Activated CD8-positive, alpha-beta memory T cell treated with anti-CD3 and anti-CD28 coated beads, Interleukin-2, amount 50 U/mL, for 24 hours (primary cell): ENCODE measurements around the gene CRYAA.
"Not testable (repeated sequence)": the region's sequence is repeated elsewhere in the genome, so short reads cannot be mapped to it uniquely, and the experiment has no call there.

Experiments
- DNase-seq: peaks from one replicate; pipeline ENCODE4 v3.0.0-alpha.2; 2020; ENCODE audit errors: extremely low read depth

CRYAA gene

DNA sequence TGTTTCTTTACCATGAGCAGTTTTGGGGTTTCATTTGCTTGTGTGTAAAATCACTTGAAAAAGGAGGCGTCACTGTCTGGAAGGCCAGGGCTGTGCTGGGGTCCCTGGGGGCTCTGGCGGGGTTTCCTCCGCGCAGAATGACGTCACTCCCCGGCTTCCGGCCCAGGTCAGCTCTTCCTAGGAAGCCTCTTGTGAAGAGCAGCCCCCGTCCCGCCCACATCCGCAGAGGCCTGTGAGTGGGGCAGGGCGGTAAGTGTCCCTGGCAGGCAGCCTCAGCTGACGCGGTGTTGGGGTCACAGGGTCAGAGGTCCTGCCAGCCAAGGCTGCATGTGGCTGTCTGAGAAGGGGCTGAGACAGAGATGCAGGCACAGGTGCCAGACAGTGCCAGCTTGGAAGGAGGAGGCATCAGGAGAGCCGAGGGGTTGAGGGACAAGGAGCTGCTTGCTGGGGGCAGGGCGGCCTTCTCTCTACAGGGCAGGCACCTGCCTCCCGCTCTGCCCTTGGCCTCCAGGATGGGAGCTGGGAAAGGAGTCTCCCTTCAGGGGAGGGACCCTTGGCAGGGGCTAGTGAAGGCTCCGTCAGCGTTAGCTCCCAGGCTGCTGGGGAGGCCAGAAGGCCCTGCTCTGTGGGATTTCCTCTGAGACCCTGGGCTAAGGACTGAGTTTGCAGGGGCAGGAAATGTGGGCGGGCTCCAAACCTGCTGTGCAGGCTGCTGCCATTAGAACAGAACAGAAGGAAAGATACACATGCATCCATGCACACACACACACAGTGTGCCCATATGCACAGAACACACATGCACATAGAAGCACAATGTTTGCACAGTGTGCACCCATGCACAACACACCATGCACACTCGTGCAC, 8.5 kb downstream of the CRYAA start:
- not testable (repeated sequence) for DNase-seq

DNA sequence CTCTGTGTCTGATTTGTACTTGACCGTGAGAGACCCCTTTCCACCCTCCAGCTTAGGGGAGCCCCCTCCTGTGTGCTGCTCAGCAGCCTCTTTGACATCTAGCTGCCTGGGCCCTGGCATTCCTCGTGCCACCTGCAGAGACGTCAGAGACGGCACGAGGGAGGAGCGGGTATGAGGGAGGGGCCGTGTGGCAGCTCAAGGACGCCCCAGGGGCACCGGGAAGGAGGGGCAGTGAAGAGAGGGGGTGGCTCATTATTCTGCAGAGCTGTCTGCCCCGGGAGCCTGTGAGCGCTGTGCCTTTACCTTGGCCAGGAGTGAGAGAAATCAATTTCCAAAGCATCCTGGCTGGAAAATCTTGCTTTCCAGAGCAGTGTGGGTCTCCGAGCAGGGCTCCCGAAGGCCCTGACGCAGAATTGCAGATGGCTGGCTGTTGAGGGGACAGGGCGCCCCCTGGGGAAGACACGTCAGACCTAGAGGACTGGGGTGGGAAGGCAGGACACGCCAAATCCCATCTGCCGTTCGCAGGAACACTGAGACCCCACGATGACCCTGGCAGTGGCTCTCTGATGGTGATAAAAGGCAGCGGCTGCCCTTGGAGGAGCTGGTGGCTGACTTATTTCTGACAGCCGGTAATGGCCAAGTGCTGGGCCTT, 9.5 kb downstream of the CRYAA start:
- DNase-seq, result not testable (repeated sequence)

DNA sequence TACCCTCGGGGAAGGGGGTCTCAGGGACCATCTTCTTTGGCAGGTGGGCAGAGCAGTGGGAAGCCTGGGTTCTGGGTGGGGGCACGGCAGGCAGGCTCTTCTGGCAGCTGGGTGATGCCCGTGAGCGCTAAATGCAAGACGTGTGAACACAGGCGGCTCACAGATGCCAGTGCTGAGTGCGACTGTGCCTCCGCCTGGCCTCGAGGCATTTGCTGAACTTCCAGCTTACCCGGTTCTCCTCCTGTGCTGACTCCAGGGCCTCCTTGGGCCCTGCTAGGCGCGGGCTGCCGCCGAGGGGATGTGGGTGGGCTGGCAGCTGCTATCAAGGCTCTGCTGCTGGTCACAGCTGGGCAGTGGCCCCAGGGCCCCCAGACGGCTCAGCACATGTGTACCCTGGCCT, 12.2 kb downstream of the CRYAA start:
- not testable (repeated sequence) for DNase-seq

DNA sequence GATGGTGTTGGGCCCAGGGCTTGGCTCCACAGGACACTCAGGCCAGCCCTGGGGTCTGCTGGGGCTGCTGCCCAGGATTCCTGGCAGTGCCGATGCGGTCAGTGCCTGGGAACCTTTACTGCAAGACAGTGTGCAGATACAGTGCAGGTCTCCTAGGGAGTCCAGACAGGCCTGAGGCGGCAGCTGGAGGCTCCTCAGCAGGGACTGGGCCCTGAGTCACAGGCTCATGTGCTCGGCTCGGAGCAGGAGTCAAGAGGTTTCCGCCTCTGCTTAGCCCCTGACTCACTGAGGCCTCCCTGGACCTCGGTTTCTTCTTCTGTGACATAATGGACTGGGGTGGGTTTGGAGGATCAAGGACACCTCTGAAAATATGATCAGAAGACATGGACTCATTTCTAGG, 18.5 kb downstream of the CRYAA start:
- DNase-seq, result not testable (repeated sequence)

DNA sequence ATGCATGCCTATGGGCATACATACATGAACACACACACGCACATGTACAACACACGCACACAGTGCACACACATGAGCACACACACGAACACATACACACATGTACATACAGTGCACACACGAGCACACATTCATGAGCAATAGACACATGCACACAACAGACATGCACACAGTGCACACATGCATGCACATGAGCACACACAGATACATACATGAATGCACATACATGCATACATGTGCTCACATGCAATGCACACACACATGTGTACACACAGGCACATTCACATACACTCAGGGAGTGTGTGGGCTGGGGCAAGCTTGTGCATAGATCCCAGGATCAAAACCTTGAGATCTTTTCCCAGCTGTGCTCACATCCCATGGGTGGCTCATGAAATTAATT, 18.9 kb downstream of the CRYAA start:
- no peak for DNase-seq

DNA sequence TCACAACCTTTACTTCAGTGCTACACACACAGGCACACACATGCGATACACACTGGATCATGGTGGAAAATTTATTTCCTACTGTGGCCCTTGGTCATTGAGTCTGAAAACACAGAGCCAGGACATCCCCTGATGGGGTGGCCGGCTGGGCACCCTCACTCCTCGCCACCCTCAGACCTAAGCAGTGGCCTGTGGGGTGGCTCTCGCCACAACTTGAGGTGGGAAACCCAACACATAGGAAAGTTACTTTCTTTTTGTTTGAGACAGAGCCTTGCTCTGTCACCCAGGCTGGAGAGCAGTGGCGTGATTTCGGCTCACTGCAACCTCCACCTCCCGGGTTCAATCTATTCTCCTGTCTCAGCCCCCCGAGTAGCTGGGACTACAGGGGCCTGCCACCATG, 19.4 kb downstream of the CRYAA start:
- DNase-seq, result no peak

DNA sequence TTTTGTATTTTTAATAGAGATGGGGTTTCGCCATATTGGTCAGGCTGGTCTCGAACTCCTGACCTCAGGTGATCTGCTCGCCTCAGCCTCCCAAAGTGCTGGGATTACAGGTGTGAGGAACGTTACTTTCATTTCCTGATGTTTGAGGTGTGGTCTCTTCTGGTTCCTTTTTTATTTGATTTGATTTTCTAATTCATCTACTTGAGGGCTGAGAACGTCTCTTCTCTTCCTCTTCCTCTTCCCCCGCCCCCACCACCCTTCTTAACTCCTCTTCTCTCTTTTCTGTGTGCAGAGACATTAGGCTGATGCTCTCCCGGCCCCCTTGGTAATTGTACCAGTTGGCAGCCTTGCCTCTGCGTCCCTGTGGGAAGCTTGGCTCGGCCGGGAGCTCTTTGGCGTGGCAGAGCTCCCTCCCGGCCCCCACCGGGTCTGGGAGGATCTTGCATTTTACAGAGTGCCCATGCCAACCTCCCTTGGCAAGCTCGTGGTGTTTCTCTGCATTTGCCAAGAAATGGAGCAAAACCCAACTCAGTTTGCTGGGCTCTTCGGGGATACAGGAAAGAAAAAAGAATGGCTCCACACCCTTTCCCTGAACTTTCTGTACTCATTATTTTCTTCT, 19.9 kb downstream of the CRYAA start:
- no peak for DNase-seq

DNA sequence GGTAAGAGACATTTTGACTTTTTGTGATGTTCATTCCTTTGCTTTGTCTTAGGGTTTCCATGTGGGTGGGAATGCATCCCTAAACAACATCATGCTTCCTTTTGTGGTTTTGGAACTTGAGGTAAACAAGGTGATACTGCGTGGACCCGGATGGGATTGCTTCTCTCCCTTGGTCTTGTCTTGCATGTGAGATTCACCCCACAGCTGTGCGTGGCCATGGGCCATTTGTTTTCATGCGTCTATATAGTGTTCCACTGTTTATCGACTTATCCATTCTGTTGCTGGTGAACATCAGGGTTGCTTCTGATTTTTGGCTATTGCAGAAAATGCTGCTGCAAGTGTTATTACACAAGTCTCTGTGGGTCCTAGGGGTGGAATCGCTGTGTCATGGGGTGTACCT, 21.1 kb downstream of the CRYAA start:
- no peak for DNase-seq

DNA sequence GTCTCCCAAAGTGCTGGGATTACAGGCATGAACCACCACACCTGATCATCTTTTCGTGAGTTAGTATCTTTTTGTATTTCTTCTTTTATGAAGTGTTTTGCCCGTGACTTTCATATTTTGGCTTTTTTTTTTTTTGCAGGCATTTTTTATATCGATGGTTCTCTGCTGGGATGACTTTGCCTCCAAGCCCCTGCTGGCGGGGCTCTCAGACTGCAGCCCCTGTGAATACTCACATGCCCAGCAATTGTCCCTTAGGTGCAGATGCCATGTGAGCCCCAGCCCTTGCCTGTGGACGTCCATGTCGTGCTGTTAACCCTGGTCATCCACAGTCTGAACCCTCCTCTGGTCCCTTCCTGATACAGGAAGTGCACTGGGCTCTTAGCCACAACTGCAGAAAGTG, 21.7 kb downstream of the CRYAA start:
- no peak for DNase-seq

DNA sequence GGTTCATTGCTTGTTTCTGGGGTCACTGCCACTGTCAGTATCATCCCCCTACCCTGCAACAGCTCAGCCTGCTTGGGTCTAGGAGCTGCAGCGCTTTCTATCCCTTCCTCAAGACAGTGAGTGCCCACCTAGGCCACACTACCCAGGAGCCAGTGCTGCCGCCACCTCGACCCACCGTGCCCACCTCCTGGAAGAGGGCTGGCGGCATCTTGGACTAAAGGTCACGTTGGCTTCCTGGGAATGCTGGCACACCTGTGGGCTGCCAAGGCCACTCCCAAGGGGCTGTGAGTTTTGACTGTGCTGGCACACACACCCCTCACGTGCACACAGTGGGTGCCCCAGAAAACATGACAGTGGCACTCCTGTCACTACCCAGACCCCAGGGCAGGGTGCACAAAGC, 22.1 kb downstream of the CRYAA start:
- DNase-seq, result no peak

DNA sequence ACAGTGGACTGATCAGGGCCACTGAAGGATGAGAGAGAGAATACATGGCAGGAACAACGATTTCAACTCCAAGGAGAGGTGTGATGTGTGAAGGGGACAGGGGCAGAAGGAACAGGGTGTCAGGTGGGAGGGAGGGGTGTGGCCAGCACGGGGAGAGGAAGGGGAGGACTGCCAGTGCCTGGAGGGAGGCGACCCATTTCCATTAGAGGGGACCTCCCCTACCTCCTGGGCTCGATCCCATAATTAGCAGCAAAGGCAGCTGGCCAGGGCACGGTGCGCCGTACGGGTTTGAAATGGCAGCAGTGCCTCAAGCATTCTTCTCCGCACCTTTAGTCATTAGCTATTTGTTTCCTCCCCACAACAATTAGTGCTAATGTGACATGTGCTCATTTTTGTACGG, 22.7 kb downstream of the CRYAA start:
- DNase-seq, result no peak

DNA sequence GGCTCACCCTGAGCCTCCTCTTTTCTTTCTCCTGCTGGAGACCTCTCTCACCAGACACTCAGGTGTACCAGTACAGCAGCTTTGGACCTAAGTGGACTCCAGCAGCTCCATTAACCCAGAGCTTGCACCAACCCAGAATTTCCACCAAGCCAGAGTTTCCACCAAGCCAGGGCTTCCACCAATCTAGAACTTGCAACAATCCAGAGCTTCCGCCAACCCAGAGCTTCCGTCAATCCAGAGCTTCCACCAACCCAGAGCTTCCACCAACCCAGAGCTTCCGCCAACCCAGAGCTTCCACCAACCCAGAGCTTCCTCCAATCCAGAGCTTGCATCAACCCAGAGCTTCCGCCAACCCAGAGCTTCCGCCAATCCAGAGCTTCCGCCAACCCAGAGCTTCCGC, 23.2 kb downstream of the CRYAA start:
- DNase-seq, result no peak

DNA sequence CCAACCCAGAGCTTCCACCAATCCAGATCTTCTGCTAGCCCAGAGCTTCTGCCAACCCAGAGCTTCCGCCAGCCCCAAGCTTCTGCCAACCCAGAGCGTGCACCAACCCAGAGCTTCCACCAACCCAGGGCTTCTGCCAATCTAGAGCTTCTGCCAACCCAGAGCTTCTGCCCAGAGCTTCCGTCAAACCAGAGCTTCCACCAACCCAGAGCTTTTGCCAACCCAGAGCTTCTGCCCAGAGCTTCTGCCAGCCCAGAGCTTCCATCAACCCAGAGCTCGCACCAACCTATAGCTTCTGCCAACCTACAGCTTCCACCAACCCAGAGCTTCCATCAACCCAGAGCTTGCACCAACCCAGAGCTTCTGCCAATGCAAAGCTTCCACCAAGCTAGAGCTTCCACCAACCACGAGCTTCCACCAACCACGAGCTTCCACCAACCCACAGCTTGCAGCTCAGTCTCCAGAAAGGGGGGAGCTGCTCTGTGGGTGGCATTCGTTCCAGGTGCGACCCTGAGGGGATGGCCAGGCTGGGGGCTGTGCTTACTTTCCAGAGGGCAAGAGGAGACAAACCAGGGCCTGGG, 23.8 kb downstream of the CRYAA start:
- DNase-seq, result no peak

DNA sequence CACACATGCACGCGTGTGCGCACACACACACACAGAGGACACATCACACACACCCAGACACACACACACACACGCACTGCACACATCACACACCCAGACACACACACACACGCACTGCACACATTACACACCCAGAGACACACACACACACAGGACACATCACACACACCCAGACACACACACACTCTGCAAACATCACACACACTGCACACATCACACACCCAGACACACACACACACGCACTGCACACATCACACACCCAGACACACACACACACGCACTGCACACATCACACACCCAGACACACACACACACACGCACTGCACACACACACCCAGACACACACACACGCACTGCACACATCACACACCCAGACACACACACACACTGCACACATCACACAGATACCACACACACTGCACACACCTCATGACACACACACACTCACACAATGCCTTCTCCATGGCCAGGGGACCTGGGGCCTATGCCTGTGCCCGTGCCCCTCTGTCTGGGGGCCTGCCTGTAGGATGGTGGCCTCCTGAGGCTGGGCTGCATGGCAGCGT, 24.4 kb downstream of the CRYAA start:
- DNase-seq, result no peak

DNA sequence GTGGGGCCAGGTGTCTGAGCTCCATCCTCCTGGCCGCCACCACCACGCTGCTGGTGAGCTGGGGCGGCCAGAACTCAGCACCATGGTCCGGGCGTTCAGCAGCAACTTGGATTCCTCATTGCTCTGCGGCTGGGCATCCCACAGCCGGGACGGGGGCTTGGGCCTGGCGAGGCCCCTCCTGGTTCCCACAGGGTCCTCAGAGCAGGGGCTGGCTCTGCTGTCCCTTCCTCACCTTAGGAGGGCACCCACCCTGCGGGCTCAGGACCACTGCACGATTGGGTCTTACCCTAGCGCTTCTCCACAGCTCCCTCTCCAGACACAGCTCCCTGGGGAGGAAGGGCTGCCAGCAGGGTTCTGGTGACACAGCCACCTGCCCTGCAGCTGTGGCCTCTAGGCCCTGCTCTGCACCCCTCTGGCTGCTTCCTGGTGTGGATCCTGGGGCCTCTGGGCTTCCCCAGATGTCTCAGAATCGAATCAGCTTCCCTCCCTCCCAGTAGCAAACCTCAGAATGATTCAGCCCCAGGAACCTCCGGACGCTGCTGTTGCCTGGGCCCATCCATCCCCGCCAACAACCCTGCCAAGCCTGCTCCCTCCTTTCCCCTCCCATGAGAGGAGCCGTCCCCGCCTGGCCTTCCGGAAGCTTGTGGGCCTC, 25.0 kb downstream of the CRYAA start:
- DNase-seq, result no peak

DNA sequence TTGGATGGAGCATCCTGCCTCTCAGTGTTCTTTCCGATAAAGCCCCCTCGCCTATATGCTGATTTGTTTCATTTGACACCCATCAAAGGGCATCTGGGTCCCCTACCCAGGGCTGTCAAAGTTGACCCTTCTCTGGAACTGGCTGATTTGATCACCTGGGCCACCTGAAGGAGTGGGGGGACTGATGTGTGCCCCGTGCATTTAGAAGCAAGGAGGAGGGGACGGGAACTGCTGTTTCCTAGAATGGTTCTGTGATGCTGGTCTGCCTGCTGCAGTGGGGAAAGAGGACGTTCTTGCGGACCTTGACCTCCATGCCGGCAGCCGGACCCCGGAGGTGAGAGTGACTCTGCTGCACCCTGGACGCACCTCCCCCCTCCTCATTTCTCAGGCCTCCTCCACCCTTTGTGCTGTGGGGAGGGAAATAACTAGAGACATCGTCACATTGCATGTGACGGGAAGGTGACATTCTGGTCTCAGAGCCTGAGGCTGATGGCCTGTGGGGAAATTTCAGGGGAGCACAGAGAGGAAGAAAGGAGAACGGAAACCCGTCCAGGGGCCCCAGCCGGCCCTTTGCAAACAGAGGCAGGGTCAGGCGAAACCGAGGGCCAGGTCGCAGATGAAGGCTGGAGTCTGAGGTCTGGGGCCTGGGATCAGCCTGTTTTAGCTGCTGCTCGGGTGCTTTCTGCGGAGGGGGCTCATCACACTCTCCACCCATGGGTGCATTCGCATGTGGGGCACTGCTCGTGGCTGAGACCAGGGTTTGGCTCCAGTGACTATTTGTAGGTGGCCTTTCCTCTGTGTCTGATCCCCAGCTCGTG, 25.7 kb downstream of the CRYAA start:
- DNase-seq, result no peak

DNA sequence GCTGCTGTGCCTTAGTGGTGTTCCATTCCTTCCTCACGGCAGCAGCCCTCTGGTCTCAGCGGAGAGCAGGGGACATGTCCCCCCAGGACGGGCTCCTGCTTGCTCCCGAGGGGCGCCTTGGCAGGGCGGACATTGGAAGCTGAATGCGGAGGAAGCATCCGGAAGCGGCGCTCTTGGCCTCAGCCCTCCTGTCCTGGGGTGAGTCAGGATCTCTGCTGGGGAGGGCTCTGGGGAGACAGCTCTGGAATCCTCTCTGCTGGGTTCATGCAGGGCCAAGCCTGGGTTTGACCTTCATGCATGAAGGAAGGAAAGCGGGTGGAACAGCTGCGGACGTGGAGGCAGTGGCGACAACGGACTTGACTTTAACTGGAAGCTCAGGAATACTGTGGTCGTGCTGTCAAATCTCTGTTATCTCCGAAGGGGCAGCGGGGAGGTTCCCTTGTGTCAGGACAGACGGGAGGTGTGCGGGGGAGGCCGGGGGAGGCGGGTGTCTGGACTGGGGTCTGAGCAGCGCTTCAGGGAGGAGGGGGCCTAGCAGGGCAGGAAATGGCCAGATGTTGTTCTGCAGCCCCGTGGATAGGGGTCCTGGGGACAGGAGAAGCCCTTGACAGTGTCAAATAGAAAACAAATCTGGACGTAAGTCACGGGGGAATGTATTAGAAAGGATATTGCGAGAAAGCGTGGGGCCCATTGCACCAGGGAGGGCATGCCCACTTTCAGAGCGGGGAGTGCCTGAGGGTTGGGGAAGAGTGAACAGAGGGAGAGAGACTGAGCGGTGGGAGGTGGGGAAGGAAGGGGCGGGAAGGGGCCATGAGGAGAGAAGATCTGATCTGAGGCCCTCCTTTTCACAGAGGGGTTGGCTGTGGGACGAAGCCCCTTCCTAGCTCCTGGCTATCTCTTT, 26.6 kb downstream of the CRYAA start:
- DNase-seq, result no peak

DNA sequence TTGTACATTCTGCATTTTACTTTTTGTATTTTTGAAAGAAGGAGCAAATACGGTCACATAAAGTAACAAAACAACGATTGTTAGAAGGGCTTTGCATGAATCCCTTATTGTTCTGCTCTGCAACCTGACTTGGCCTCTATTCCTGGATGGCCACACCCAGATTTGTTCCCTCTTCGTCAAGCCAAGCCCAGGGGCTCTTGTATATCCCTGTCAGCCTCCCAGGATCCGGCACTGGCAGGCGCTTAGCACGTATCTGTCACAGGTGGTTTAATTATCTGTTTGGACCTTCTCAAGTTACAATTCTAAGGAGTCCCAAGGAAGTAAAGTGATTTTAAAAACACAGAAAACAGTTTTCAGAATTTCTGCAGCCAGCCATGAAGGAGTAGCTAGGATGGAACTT, 28.0 kb downstream of the CRYAA start:
- DNase-seq, result no peak

DNA sequence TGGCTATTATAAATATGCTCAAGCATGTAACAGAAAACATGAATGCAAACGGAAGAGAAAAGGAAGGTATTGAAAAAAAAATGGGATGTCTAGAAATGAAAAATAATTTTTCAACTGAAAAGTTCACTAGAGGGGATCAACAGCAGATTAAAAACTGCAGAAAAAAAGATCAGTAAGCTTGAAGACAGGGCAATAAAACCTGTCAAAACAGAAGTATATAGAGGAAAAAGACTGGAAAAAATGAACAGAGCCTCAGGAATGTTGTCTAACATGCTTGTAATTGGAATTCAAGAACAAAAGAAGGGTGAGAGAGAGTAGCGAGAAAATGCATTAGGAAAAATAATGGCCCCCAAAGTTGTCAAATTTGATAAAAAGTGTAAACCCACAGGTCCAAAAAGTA, 29.6 kb downstream of the CRYAA start:
- no peak for DNase-seq

DNA sequence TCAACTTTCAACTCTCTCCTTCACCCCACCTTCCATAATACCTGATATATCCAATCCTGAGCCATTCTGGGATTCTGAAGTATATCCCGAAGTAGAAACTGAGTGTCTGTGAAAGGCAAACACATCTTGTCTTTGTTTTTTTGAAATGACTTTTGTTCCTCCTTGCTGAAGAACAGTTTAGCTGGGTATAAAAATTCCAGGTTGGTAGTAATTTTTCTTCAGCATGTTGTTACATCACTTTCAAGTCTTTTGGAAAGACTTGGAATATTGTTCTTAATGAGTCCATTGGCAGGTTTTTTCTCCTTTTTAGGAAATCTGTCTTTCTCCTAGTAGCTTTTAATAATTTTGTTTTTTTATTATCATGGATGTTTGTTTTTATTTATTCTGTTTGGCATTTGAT, 32.7 kb downstream of the CRYAA start:
- DNase-seq, result no peak
